Kidney glomerular epithelial cell (primary cell): ENCODE results near the gene CTAG1B.
A peak's percentile ranks its signal among the peaks of the same experiment; 100 is the strongest.
"Not testable (repeated sequence)": the region's sequence is repeated elsewhere in the genome, so short reads cannot be mapped to it uniquely, and the experiment has no call there.

Source experiments
- DNase-seq: peaks from one replicate; lab custom pipeline; 2025; lab: John Stamatoyannopoulos, UW

The CTAG1B gene

DNA sequence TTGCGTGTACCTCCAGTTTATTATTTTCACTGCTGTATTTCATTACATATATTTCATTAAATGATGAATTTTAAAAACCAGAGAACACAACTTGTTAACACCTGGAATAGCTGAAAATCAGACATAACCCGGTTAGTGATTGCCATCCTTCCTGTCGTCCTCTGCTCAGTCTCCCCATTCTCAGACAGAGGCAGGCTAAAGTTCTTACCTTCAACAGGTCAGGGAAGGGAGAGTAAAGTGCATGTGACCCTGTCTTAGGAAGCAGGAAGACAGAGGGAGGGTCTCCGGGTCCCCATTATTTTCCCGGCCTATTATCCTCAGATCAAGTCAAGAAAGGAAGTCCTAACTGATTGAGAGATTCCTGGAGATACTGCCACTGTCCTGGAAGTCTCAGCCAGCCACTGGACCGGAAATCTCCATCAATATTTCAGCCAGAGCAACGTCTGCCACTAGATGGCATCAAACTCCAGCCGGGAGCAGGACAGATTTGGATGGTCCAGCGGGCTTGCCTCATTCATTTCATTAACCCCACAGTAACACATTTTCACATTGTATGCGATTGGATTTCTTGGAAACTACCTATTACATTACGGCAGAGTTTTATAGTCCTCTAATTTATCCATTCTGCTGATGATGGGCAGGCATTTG is 1.8 kb upstream of the CTAG1B start:
- DNase-seq = not testable (repeated sequence)

DNA sequence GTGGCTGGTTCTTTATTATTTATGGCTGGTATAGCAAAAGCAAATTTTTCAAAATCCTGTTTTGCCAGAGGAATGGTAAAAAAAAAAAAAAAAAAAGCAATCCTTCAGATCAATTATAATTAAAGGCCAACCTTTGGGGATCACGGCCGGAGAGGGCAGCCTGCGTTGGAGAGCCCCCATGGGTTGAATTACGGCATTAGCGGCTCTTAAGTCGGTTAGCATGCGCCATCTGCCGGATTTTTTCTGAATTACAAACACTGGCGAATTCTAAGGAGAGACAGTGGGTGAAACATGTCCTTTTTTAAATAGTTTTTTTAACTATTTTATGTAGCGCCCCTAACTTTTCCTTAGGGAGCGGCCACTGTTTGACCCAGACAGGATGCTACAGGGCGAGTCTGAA is 5.5 kb downstream of the CTAG1B start:
- DNase-seq = not testable (repeated sequence)

DNA sequence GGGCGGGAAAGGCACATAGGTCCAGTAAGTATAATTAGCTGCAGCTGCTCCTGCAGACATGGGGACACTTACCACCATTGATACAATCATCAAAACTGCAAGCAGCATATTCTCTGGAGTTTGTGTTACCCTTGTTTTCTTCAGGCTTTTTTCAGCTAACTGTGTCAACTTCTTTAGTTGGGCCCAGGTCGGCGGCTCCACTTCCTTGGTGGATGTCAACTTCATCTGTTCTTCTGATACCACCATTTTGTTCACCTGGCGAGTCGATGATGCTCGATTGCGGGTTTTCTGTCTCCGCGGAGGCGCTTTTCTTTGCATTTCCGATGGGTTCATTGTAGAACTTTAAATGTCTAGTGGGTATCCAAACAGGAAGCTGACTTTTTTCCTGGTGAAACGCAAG is 7.9 kb downstream of the CTAG1B start:
- DNase-seq = not testable (repeated sequence)

GRCh38 chrX:154608823-154609222 is 10.3 kb downstream of the CTAG1B start:
- not testable (repeated sequence) for DNase-seq

DNA sequence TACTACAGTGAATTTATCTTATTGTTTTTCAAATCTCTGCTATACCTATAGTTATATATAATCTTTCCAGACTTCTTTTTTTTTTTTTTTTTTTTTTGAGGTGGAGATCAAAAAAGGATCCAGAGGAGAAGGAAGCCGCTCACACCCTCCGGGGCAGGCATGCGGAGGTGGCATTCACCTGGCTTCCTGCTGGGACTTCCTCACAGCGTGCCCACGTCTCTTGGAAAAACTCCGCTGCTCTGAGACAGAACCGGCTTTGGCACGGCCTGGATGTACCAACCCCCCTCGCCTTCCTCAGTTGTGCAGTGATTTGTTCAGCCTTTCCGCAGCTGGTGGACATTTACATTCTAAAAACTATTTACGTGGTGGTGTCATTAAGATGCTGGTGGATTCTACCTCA is 11.1 kb downstream of the CTAG1B start:
- DNase-seq = not testable (repeated sequence)

GRCh38 chrX:154607370-154607769 is 11.7 kb downstream of the CTAG1B start:
- DNase-seq = no peak

DNA sequence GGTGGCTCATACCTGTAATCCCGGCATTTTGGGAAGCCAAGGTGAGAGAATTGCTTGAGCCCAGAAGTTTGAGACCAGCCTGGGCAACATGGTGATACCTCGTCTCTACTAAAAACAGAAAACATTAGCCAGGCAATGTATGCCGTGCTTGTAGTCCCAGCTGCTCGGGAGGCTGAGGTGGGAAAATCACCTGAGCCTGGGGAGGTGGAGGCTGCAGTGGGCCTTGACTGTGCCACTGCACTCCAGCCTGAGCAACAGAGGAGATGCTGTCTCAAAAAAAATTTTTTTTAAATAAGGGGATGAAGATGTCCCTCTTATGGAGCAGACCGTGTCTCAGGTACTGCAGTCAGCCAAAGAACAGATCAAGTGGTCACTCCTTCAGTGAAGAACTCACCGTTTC is 13.5 kb downstream of the CTAG1B start:
- no peak for DNase-seq

GRCh38 chrX:154603438-154604430 is 15.3 kb downstream of the CTAG1B start:
- DNase-seq = peak; percentile 17

GRCh38 chrX:154602766-154603437 is 16.2 kb downstream of the CTAG1B start:
- DNase-seq = no peak

- DNase-seq = no peak
Measured at GRCh38 chrX:154602226-154602625, 16.9 kb downstream of the CTAG1B start.

GRCh38 chrX:154600759-154601374 is 18.2 kb downstream of the CTAG1B start:
- DNase-seq = no peak

DNA sequence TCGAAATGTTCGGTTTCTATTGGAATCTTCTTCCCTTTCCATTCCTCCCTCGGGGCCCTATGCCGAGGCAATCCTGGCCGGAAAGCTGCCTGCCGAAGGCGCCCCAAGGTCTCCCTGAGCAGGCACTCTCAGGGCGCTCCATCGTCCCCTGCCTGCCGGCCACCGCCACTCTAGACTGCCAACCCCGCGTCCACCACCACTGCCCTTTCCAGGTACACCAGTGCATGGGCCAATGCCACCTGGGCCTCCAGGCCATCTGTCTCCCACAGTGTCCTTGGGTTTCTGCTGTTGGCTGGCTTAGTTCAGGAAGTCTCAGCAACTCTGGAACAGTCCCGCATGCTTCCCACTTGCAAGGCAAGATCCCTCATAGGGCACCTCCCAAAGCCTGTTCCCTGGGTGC is 19.6 kb downstream of the CTAG1B start:
- DNase-seq = no peak

GRCh38 chrX:154598656-154599055 is 20.4 kb downstream of the CTAG1B start:
- no peak for DNase-seq

DNA sequence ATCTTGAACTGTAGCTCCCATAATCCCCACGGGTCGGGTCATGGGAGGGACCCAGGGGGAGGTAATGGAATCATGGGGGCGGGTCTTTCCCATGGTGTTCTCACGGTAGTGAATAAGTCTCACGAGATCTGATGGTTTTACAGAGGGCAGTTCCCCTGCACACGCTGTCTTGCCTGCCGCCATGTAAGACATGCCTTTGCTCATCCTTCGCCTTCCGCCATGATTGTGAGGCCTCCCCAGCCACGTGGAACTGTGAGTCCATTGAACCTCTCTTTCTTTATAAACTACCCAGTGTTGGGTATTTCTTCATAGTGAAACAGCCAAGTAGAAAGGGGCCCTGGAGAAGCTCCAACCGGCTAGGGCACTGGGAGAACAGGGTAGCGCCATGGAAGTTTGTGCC is 21.9 kb downstream of the CTAG1B start:
- no peak for DNase-seq

GRCh38 chrX:154596290-154596929 is 22.7 kb downstream of the CTAG1B start:
- DNase-seq = peak; percentile 47

DNA sequence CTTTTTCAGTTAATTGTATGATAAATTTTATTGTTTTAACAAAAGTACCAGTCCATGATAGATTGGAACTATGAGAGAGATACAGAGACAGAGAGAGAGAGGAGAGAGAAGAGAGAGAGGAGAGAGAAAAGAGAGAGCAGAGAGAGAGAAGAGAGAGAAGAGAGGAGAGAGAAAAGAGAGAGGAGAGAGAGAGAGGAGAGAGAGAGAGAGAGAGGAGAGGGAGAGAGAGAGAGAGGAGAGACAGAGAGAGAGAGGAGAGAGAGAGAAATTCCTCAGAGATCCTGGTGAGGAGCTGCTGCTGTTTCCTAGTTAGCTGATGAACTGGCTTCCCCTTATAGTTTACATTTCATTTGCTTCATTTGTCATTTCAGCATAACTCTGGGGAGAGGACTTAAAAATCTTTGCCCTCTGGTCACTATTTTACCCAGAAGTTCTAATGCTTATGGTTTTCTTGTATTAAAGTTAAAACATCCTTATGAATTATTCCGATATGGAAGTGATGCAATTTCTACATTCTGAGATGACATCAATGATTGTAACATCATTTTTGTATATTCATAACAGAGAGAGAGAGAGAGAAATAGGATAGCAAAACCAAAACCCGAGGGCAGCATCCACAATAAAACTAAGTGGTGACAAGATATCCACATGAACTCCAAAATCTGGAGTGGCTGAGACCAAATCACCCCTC is 23.4 kb downstream of the CTAG1B start:
- no peak for DNase-seq

DNA sequence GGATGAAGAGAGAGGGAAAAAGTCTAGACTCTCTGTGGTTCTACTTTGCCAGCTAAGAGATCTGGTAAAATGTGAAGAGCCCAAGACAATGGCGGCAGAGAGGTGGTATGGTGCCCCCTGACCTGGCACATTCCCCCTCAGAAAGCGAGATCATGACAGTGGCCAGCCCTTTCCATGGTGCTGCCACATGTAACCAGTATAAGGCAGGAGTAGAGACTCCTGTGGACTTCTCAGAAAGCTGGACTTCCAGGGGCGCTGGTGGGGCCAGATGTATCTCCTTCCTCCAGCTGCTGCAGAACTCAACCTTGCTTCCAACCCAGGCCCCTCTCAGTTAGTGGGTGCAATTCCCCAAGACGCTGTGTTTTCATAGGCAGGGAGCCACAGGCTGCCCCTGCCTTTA is 24.6 kb downstream of the CTAG1B start:
- DNase-seq = no peak

GRCh38 chrX:154593201-154593600 is 25.9 kb downstream of the CTAG1B start:
- no peak for DNase-seq

- no peak for DNase-seq
Measured at GRCh38 chrX:154592505-154592904, 26.6 kb downstream of the CTAG1B start.

GRCh38 chrX:154590415-154590814 is 28.7 kb downstream of the CTAG1B start:
- DNase-seq = not testable (repeated sequence)

DNA sequence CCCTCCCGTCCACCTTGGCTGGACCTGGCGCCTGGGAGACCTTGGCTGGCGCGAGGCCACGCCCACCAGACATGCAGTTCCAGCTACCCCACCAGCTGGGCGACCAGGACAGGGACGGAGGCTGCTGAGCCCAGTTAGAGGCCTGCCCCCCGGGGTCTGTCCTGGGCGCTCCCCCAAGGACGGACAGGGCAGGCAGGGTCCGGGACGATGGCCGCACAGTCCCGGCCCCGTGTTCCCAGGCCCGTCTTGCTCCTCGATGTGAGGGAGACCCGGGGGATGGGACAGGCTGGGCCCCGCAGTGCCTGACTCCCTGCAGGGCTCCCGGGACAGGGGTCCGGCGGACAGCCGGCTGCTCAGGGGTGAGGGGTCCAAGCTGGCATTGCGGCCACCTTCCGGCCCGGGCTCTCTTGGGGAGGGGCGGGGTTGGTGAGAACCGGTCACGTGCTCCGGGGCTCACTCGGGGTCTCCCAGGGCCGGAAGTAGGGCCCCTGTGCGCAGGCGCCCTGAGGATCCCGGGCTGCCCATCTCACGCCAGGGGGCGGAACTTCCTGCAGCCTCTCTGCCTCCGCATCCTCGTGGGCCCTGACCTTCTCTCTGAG is 34.4 kb downstream of the CTAG1B start, which contains the start of gene CTAG1A:
Gene CTAG1A (plus strand): TSS at position 549 of the 599 bp plus-strand sequence. CDS start 74 bp downstream, outside the sequence.
- not testable (repeated sequence) for DNase-seq
